OCI-LY3 (cell line): ENCODE data around the gene DHRS11.
"Not testable (repeated sequence)": the region's sequence is repeated elsewhere in the genome, so short reads cannot be mapped to it uniquely, and the experiment has no call there.

ENCODE experiments used
- H2AFZ ChIP-seq: fragments of 200-600, 300-600 bp; shearing (Covaris generic); 2 replicates; pipeline ENCODE4 v1.6.0; 2014; ENCODE audit warnings: antibody characterized with exemption, low read depth, low read length
- H3K27ac ChIP-seq: fragments of 200-600, 300-600 bp; sonication (generic); 2 replicates; pipeline ENCODE4 v1.5.1; 2014; ENCODE audit warnings: mild to moderate bottlenecking, low read length, moderate library complexity, mixed read lengths
- H3K27me3 ChIP-seq: fragments of 200-600, 300-600 bp; sonication (generic); 2 replicates; pipeline ENCODE4 v1.6.1; 2014; ENCODE audit warnings: low read depth, low read length, mixed read lengths
- H3K36me3 ChIP-seq: fragments of 200-600, 300-600 bp; sonication (generic); replicated peaks from 2 replicates; pipeline ENCODE3; 2014; ENCODE audit warnings: low read depth, low read length, mixed read lengths
- H3K4me1 ChIP-seq: fragments of 300-600, 200-600 bp; sonication (generic); 2 replicates; pipeline ENCODE4 v1.6.1; 2014; ENCODE audit warnings: low read length, mixed read lengths
- H3K4me2 ChIP-seq: fragments of 200-600, 300-600 bp; sonication (generic); 2 replicates; pipeline ENCODE4 v1.6.1; 2014; ENCODE audit warnings: low read length, mixed read lengths
- H3K4me3 ChIP-seq: fragments of 300-600, 200-600 bp; sonication (generic); 2 replicates; pipeline ENCODE4 v1.5.1; 2014; ENCODE audit warnings: antibody characterized with exemption, mild to moderate bottlenecking, low read length, moderate library complexity
- H3K79me2 ChIP-seq: fragments of 300-600, 200-600 bp; shearing (Covaris generic); 2 replicates; pipeline ENCODE4 v1.6.1; 2014; ENCODE audit warnings: mild to moderate bottlenecking, low read length, mixed read lengths
- H3K9ac ChIP-seq: fragments of 300-600, 200-600 bp; shearing (Covaris generic); 2 replicates; pipeline ENCODE4 v1.6.0; 2014; ENCODE audit warnings: mild to moderate bottlenecking, low read length, moderate library complexity
- H3K9me3 ChIP-seq: fragments of 200-600, 300-600 bp; shearing (Covaris generic); 2 replicates; pipeline ENCODE4 v1.6.1; 2014; ENCODE audit warnings: low read length, mixed read lengths; ENCODE audit not compliant: insufficient read depth
- H4K20me1 ChIP-seq: fragments of 200-600, 300-600 bp; sonication (generic); 2 replicates; pipeline ENCODE4 v1.6.1; 2016; ENCODE audit warnings: low read length, mixed read lengths; ENCODE audit not compliant: insufficient read depth
- CTCF ChIP-seq: fragments of 200-600, 300-600 bp; sonication (generic); IDR thresholded peaks from 2 replicates; pipeline ENCODE4 v1.5.1; 2014; ENCODE audit warnings: antibody characterized with exemption, low read length, low read depth
- EZH2phosphoT487 ChIP-seq: fragments of 200-600 bp; shearing (Covaris generic); IDR thresholded peaks from 2 replicates; pipeline ENCODE4 v1.6.1; 2018; ENCODE audit warnings: antibody characterized with exemption, mixed run types, low read depth

DHRS11 gene

GRCh38 chr17:36602030-36602748 lies 10.5 kb downstream of the DHRS11 start:
- Histone ChIP-seq H3K9ac (peak overlapping the region; percentile 84), H3K79me2 (peaks cover 51% of the 10 kb centered on the region), H3K4me1 (peaks cover 7% of the 10 kb centered on the region), H3K27me3 (no peaks in the 10 kb centered on the region), H3K36me3 (peaks cover 5% of the 10 kb centered on the region), H3K4me3 (peak overlapping the region; percentile 94), H3K27ac (peak overlapping the region; percentile 46), H4K20me1 (peaks cover 7% of the 10 kb centered on the region), H3K4me2 (peak overlapping the region; percentile 95), H2AFZ (0 out of 2 replicates have a peak overlapping the region, but pooled peaks have one; percentile 51), H3K9me3 (no peaks in the 10 kb centered on the region)
- TF ChIP-seq EZH2phosphoT487: no peak
- no peak for TF ChIP-seq CTCF

GRCh38 chr17:36602924-36603384 lies 11.3 kb downstream of the DHRS11 start:
- TF ChIP-seq CTCF: peak; percentile 65
- no peak for TF ChIP-seq EZH2phosphoT487
- Histone ChIP-seq H3K79me2 (peaks cover 51% of the 10 kb centered on the region), H3K4me2 (peak overlapping the region; percentile 95), H3K9ac (peak overlapping the region; percentile 84), H4K20me1 (peaks cover 7% of the 10 kb centered on the region), H3K36me3 (peaks cover 6% of the 10 kb centered on the region), H3K4me3 (peak overlapping the region; percentile 94), H2AFZ (no peak overlapping the region), H3K4me1 (peaks cover 7% of the 10 kb centered on the region), H3K27ac (peak overlapping the region; percentile 46; the same call in 1 of the 2 replicates), H3K27me3 (no peaks in the 10 kb centered on the region), H3K9me3 (no peaks in the 10 kb centered on the region)

DNA sequence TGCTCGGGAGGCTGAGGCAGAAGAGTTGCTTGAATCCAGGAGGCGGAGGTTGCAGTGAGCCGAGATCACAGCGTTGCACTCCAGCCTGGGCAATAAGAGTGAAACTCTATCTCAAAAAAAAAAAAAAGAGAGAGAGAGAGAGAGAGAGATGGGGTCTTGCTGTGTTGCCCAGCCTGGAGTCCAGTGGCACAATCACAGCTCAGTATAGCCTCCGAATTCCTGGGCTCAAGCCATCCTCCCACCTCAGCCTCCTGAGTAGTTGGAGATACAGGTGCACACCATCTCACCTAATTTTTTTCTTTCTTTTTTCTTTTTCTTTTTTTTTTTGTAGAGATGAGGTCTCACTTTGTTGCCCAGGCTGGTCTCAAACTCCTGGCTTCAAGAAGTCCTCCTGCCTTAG lies 13.3 kb downstream of the DHRS11 start:
- Histone ChIP-seq H3K36me3 (peaks cover 18% of the 10 kb centered on the region), H4K20me1 (peaks cover 20% of the 10 kb centered on the region), H3K79me2 (peaks cover 51% of the 10 kb centered on the region), H3K4me1 (peaks cover 17% of the 10 kb centered on the region)
- not testable (repeated sequence) for H3K4me3 ChIP-seq, H3K27ac ChIP-seq, H2AFZ ChIP-seq, H3K4me2 ChIP-seq, H3K27me3 ChIP-seq, H3K9ac ChIP-seq, H3K9me3 ChIP-seq

GRCh38 chr17:36608280-36608679 lies 16.6 kb downstream of the DHRS11 start:
- peaks cover 32% of the 10 kb centered on the region for H3K79me2 ChIP-seq
- H3K9ac ChIP-seq: no peak overlapping the region
- H3K27ac ChIP-seq: no peak overlapping the region
- no peaks in the 10 kb centered on the region for H3K27me3 ChIP-seq
- TF ChIP-seq CTCF (no peak), EZH2phosphoT487 (no peak)
- H2AFZ ChIP-seq: no peak overlapping the region
- H3K4me2 ChIP-seq: no peak overlapping the region
- H3K36me3 ChIP-seq: peaks cover 24% of the 10 kb centered on the region
- H3K9me3 ChIP-seq: no peaks in the 10 kb centered on the region
- peaks cover 20% of the 10 kb centered on the region for H4K20me1 ChIP-seq
- H3K4me1 ChIP-seq: peaks cover 9% of the 10 kb centered on the region
- H3K4me3 ChIP-seq: no peak overlapping the region
